CD4-positive, CD25-positive, alpha-beta regulatory T cell (primary cell): ENCODE data around the gene PRLHR. TPM values are rescaled to one million over a fixed set of nuclear protein-coding genes. Genes with fewer than 3 reads are reported as not detected.

Source experiments
- ATAC-seq, 2 donors: fragments of 150-1000 bp; cut with Tn5 transposase; one replicate each; pipeline ENCODE4 v1.10.0; 2021; ENCODE audit warnings: low read depth in 2 of 2, moderate number of reproducible peaks in 2 of 2, moderate library complexity in 1 of 2
- DNase-seq, 3 donors: peaks; one replicate each; pipeline versions ENCODE4 v3.0.0 to v3.0.0-alpha.2; 2012 to 2022; ENCODE audit warnings: mixed read lengths in 1 of 3
- H3K27ac ChIP-seq: one replicate; pipeline ENCODE4 v1.7.0; 2013; ENCODE audit warnings: mild to moderate bottlenecking, low read length; ENCODE audit not compliant: insufficient read depth, poor library complexity, severe bottlenecking
- H3K27me3 ChIP-seq: one replicate; pipeline ENCODE4 v1.7.0; 2013; ENCODE audit warnings: low read length; ENCODE audit not compliant: control insufficient read depth, insufficient read depth
- H3K36me3 ChIP-seq: one replicate; pipeline ENCODE4 v1.7.0; 2013; ENCODE audit warnings: mild to moderate bottlenecking, low read length, moderate library complexity; ENCODE audit not compliant: control insufficient read depth, insufficient read depth
- H3K4me1 ChIP-seq: 2 replicates; pipeline ENCODE4 v1.7.0; 2013; ENCODE audit warnings: mild to moderate bottlenecking, low read length; ENCODE audit not compliant: insufficient read depth, control insufficient read depth, poor library complexity, severe bottlenecking
- H3K4me3 ChIP-seq: one replicate; pipeline ENCODE4 v1.7.0; 2013; ENCODE audit warnings: low read depth, mild to moderate bottlenecking, low read length, moderate library complexity
- H3K9me3 ChIP-seq, 2 experiments: 1 replicate in 1 of 2; 2 replicates in 1 of 2; pipeline ENCODE4 v1.7.0; 2013; ENCODE audit warnings: low read length in 2 of 2, mild to moderate bottlenecking in 1 of 2, moderate library complexity in 1 of 2; ENCODE audit not compliant: control insufficient read depth in 2 of 2
- H3K27ac Mint-ChIP-seq, 3 donors: one replicate each; pipeline ENCODE4 v1.8.0; 2020 to 2022; ENCODE audit warnings: mild to moderate bottlenecking in 3 of 3, mixed read lengths in 3 of 3, moderate library complexity in 2 of 3
- H3K27me3 Mint-ChIP-seq: one replicate; pipeline ENCODE4 v1.8.0; 2022; ENCODE audit warnings: mild to moderate bottlenecking, mixed read lengths
- H3K36me3 Mint-ChIP-seq: one replicate; pipeline ENCODE4 v1.8.0; 2020; ENCODE audit warnings: mixed read lengths
- H3K4me1 Mint-ChIP-seq, 4 donors: one replicate each; pipeline ENCODE4 v1.8.0; 2020 to 2022; ENCODE audit warnings: mixed read lengths in 4 of 4, mild to moderate bottlenecking in 1 of 4
- H3K4me3 Mint-ChIP-seq, 4 donors: one replicate each; pipeline ENCODE4 v1.8.0; 2020 to 2022; ENCODE audit warnings: mild to moderate bottlenecking in 4 of 4, mixed read lengths in 4 of 4, moderate library complexity in 3 of 4
- H3K9me3 Mint-ChIP-seq, 7 donors: one replicate each; pipeline ENCODE4 v1.8.0; 2020 to 2022; ENCODE audit warnings: mixed read lengths in 7 of 7, mild to moderate bottlenecking in 3 of 7, moderate library complexity in 2 of 7
- polyA plus RNA-seq, 4 donors: library from polyadenylated mRNA; unstranded; fragments of 300-500 nt; fragmentation: Illumina TruSeq; gene quantifications; one replicate each; pipeline ENCODE4 v1.2.3, GENCODE V29; 2021
- total RNA-seq: library from RNA; stranded (reverse); gene quantifications from one replicate; pipeline ENCODE4 v1.2.3, GENCODE V29; 2022

The PRLHR gene
- total and polyA plus RNA-seq, 5 donors from 2014 or later: not detected

- Mint-ChIP-seq H3K27me3 (peaks cover 66% of the 10 kb centered on the region), H3K4me1 (peaks cover 0 to 30% (median 4%) of the 10 kb centered on the region in 4 donors), H3K9me3 (peaks cover 0 to 4% (median 0%) of the 10 kb centered on the region in 7 donors), H3K27ac (no peak overlapping the region), H3K36me3 (no peaks in the 10 kb centered on the region), H3K4me3 (peak overlapping the region in 3 of 4 donors; percentile 4 to 58 (median 27))
- Histone ChIP-seq H3K4me1 (peaks cover 16% of the 10 kb centered on the region), H3K4me3 (no peak overlapping the region), H3K36me3 (no peaks in the 10 kb centered on the region), H3K27ac (no peak overlapping the region), H3K27me3 (peaks cover 19% of the 10 kb centered on the region), H3K9me3 (no peaks in the 10 kb centered on the region)
- DNase-seq: no peak
- ATAC-seq: no peak
Observed at GRCh38 chr10:118596426-118597124, 1.1 kb upstream of the PRLHR start.

GRCh38 chr10:118595064-118595420, 406 bp downstream of the PRLHR start:
- peaks cover 16% of the 10 kb centered on the region for H3K4me1 ChIP-seq

GRCh38 chr10:118594392-118595063, 920 bp downstream of the PRLHR start:
- Histone ChIP-seq H3K4me3 (no peak overlapping the region), H3K36me3 (no peaks in the 10 kb centered on the region), H3K9me3 (no peaks in the 10 kb centered on the region), H3K27me3 (peaks cover 25% of the 10 kb centered on the region), H3K27ac (no peak overlapping the region), H3K4me1 (peaks cover 16% of the 10 kb centered on the region)
- Mint-ChIP-seq H3K4me1 (peaks cover 0 to 30% (median 4%) of the 10 kb centered on the region in 4 donors), H3K4me3 (no peak overlapping the region), H3K9me3 (peaks cover 0 to 4% (median 0%) of the 10 kb centered on the region in 7 donors), H3K27me3 (peaks cover 60% of the 10 kb centered on the region), H3K36me3 (no peaks in the 10 kb centered on the region), H3K27ac (no peak overlapping the region)
- ATAC-seq (peak in 1 of 2 donors; percentile 28), DNase-seq (peak; percentile 7 to 54 (median 23))

More at GRCh38 chr10:118595064-118595420, 406 bp downstream of the PRLHR start:
- Mint-ChIP-seq H3K36me3 (no peaks in the 10 kb centered on the region), H3K9me3 (peaks cover 0 to 4% (median 0%) of the 10 kb centered on the region in 7 donors), H3K4me1 (peaks cover 0 to 30% (median 4%) of the 10 kb centered on the region in 4 donors), H3K27ac (no peak overlapping the region), H3K4me3 (peak overlapping the region in 2 of 4 donors; percentile 30 to 61), H3K27me3 (peaks cover 61% of the 10 kb centered on the region)
- Histone ChIP-seq H3K27me3 (peaks cover 20% of the 10 kb centered on the region), H3K4me3 (no peak overlapping the region), H3K9me3 (no peaks in the 10 kb centered on the region), H3K27ac (no peak overlapping the region), H3K36me3 (no peaks in the 10 kb centered on the region)
- ATAC-seq: no peak
- no peak for DNase-seq

GRCh38 chr10:118592675-118593330, 2.6 kb downstream of the PRLHR start:
- Mint-ChIP-seq H3K27me3 (peaks cover 54% of the 10 kb centered on the region), H3K27ac (no peak overlapping the region), H3K4me1 (peaks cover 0 to 30% (median 4%) of the 10 kb centered on the region in 4 donors), H3K4me3 (no peak overlapping the region), H3K36me3 (no peaks in the 10 kb centered on the region), H3K9me3 (peaks cover 0 to 4% (median 0%) of the 10 kb centered on the region in 7 donors)
- no peaks in the 10 kb centered on the region for H3K36me3 ChIP-seq
- no peaks in the 10 kb centered on the region for H3K9me3 ChIP-seq
- peaks cover 16% of the 10 kb centered on the region for H3K4me1 ChIP-seq
- no peak for ATAC-seq
- peaks cover 22% of the 10 kb centered on the region for H3K27me3 ChIP-seq
- H3K27ac ChIP-seq: no peak overlapping the region
- DNase-seq: no peak
- no peak overlapping the region for H3K4me3 ChIP-seq

- no peak overlapping the region for H3K27ac ChIP-seq
- ATAC-seq: no peak
- no peak for DNase-seq
- peaks cover 0 to 3% (median 0%) of the 10 kb centered on the region in 7 donors for H3K9me3 Mint-ChIP-seq
- peaks cover 51% of the 10 kb centered on the region for H3K27me3 Mint-ChIP-seq
- no peak overlapping the region for H3K4me3 Mint-ChIP-seq
- no peaks in the 10 kb centered on the region for H3K36me3 ChIP-seq
- H3K4me3 ChIP-seq: no peak overlapping the region
- peaks cover 0 to 16% (median 1%) of the 10 kb centered on the region in 4 donors for H3K4me1 Mint-ChIP-seq
- H3K27ac Mint-ChIP-seq: no peak overlapping the region
- peaks cover 3% of the 10 kb centered on the region for H3K4me1 ChIP-seq
- no peaks in the 10 kb centered on the region for H3K36me3 Mint-ChIP-seq
- peaks cover 16% of the 10 kb centered on the region for H3K27me3 ChIP-seq
- no peaks in the 10 kb centered on the region for H3K9me3 ChIP-seq
Observed at GRCh38 chr10:118590334-118590733, 5.1 kb downstream of the PRLHR start.

- no peaks in the 10 kb centered on the region for H3K36me3 ChIP-seq
- H3K4me1 ChIP-seq: no peaks in the 10 kb centered on the region
- peaks cover 13% of the 10 kb centered on the region for H3K27me3 ChIP-seq
- ATAC-seq (no peak), DNase-seq (no peak)
- no peak overlapping the region for H3K4me3 Mint-ChIP-seq
- no peak overlapping the region for H3K27ac ChIP-seq
- no peak overlapping the region for H3K4me3 ChIP-seq
- no peaks in the 10 kb centered on the region for H3K9me3 ChIP-seq
- H3K27me3 Mint-ChIP-seq: peaks cover 30% of the 10 kb centered on the region
- H3K27ac Mint-ChIP-seq: no peak overlapping the region
- peaks cover 0 to 2% (median 0%) of the 10 kb centered on the region in 7 donors for H3K9me3 Mint-ChIP-seq
- H3K36me3 Mint-ChIP-seq: no peaks in the 10 kb centered on the region
- H3K4me1 Mint-ChIP-seq: no peaks in the 10 kb centered on the region
Observed at GRCh38 chr10:118587881-118588651, 7.4 kb downstream of the PRLHR start.

GRCh38 chr10:118586911-118587310, 8.5 kb downstream of the PRLHR start:
- Mint-ChIP-seq H3K27ac (no peak overlapping the region), H3K27me3 (peaks cover 20% of the 10 kb centered on the region), H3K36me3 (no peaks in the 10 kb centered on the region), H3K4me1 (no peaks in the 10 kb centered on the region), H3K9me3 (peaks cover 0 to 2% (median 0%) of the 10 kb centered on the region in 7 donors), H3K4me3 (no peak overlapping the region)
- H3K9me3 ChIP-seq: no peaks in the 10 kb centered on the region
- ATAC-seq (no peak), DNase-seq (no peak)
- H3K4me3 ChIP-seq: no peak overlapping the region
- H3K27ac ChIP-seq: no peak overlapping the region
- H3K36me3 ChIP-seq: no peaks in the 10 kb centered on the region
- no peaks in the 10 kb centered on the region for H3K4me1 ChIP-seq
- peaks cover 6% of the 10 kb centered on the region for H3K27me3 ChIP-seq
